OCI-LY1 (cell line): Measurements from ENCODE around the gene IPP.

Source experiments
- EZH2 ChIP-seq: fragments of 200-600 bp; sonication (generic), shearing (Covaris generic); IDR thresholded peaks from 2 replicates; pipeline ENCODE4 v1.8.0; 2017; ENCODE audit warnings: borderline replicate concordance, mixed run types, mild to moderate bottlenecking, antibody characterized with exemption, low read length, moderate library complexity, mixed read lengths
- TF ChIP-seq, protein P1 (sequence below): fragments of 200-600 bp; sonication (generic), shearing (Covaris generic); IDR thresholded peaks from 2 replicates; pipeline ENCODE4 v1.5.1; 2017; ENCODE audit warnings: mild to moderate bottlenecking, antibody characterized with exemption, low read length, moderate library complexity, mixed read lengths

DNA sequence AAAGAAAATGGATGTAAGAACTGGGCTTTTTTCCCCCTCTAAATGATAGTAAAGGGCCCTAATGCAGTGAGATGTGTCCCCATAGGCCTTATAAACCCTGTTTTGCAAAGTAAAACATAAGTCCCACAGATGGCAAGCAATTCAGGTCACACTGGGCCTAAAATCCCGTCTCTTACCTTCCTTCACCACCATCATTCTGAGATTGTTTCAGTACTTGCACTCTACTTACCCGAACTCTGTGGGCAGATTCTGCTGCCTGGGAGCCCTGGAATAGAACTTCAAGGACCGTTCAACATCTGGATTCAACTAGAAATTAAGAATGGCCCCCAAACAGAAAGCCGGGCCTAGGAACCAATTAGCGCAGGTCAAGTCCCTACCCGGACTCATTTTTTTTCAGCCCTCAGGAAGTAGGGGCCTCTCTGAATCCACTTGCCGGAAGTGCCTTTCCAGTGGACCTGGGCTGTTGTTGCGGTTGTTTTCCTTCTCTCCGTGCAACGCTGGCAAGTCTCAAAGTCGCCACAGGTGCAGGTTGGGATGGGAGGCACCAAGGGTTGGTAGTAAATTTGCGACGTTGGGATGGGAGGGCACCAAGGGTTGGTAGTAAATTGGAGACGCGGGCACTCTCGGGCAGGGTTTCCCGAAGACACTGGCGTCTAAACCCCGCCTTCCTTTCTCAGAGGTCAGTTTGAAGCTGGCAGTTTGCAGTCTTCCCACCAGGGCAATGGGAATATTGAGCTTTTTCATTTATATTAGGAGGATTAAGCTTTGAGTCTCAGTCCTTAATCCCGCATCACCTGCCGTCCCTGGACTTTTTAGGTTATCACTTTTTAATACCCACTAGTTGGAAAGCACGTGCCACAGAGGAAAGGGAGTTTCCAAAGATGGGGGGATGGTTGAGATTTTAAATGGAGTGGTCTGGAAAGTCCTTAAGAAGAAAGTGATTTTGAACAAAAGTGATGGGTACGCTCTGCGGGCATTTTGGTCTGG is 62.4 kb downstream of the IPP start, which contains the start of gene TMEM69:
- TF ChIP-seq, protein P1, sequence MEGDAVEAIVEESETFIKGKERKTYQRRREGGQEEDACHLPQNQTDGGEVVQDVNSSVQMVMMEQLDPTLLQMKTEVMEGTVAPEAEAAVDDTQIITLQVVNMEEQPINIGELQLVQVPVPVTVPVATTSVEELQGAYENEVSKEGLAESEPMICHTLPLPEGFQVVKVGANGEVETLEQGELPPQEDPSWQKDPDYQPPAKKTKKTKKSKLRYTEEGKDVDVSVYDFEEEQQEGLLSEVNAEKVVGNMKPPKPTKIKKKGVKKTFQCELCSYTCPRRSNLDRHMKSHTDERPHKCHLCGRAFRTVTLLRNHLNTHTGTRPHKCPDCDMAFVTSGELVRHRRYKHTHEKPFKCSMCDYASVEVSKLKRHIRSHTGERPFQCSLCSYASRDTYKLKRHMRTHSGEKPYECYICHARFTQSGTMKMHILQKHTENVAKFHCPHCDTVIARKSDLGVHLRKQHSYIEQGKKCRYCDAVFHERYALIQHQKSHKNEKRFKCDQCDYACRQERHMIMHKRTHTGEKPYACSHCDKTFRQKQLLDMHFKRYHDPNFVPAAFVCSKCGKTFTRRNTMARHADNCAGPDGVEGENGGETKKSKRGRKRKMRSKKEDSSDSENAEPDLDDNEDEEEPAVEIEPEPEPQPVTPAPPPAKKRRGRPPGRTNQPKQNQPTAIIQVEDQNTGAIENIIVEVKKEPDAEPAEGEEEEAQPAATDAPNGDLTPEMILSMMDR = no peak
- TF ChIP-seq EZH2 = no peak
